H7 (cell line): ENCODE measurements around the gene TTYH2. TPM values are rescaled to one million over a fixed set of nuclear protein-coding genes. Genes with fewer than 3 reads are reported as not detected.
"Not testable (repeated sequence)": the region's sequence is repeated elsewhere in the genome, so short reads cannot be mapped to it uniquely, and the experiment has no call there.

Source experiments
- DNase-seq: peaks from one replicate; pipeline ENCODE4 v3.0.0; 2012
- H3K27me3 ChIP-seq: 2 replicates; pipeline ENCODE4 v1.6.0; 2011; ENCODE audit warnings: mild to moderate bottlenecking, low read length; ENCODE audit not compliant: control insufficient read depth, insufficient read depth
- H3K36me3 ChIP-seq: replicated peaks from 2 replicates; pipeline ENCODE4 v1.5.1; 2011; ENCODE audit warnings: low read length; ENCODE audit not compliant: control insufficient read depth, insufficient read depth
- H3K4me3 ChIP-seq: 2 replicates; pipeline ENCODE4 v1.5.1; 2011; ENCODE audit warnings: low read depth, mild to moderate bottlenecking, control low read depth, low read length, moderate library complexity; ENCODE audit not compliant: insufficient read depth
- total RNA-seq: library from RNA; depleted of rRNA; stranded (reverse); fragments of >200 nt; shearing (Covaris generic); gene quantifications from 2 replicates; pipeline ENCODE4 v1.2.3, GENCODE V29; 2014

Gene TTYH2
- total RNA-seq, 1 experiment from 2014 or later = 2.5 TPM

DNA sequence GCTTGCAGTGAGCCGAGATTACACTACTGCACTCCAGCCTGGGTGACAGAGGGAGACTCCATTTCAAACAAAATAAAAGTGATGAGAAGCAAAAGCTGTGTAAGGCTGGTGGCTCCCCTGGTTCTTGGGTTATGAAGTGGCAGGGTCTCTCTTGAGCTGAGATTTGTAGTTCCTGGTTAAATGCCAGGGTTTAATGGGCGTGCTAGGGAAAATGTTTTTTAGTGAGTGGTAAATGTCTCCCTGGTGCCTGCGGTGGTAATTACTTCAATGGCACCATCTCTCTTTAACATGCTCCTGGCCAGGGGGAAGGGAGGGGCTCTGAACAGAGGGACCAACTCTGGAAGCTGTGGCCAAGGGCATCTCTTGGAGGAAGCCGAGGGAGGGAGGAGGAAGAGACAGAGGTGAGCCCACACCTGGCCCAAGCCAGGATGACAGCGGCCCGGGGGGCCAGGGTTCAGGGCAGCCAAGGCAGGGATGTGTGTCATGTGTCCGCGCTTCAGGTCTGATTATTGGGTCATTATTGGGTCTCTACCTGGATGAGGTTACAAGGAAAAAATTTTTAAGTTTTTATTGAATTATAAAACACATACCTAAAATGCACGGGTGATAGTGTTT lies 27.7 kb upstream of the TTYH2 start:
- DNase-seq = peak; percentile 20
- no peaks in the 10 kb centered on the region for H3K36me3 ChIP-seq
- no peak overlapping the region for H3K4me3 ChIP-seq
- no peaks in the 10 kb centered on the region for H3K27me3 ChIP-seq

DNA sequence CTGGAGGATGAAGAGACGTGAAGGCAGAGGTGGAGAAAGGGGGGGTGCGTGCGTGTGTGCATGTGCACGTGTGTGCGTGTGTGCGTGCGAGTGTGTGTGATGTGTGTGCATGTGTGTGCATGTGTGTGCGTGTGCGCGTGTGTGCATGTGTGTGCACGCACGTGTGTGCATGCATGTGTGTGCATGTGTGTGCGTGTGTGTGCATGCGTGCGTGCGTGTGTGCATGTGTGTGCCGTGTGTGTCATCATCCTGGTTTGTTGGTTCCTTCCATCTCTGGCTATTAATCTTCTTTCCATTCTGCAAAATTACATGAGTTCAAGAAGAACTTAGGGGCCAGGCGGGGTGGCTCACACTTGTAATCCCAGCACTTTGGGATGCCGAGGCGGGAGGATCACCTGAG lies 26.9 kb upstream of the TTYH2 start:
- DNase-seq = no peak
- Histone ChIP-seq H3K36me3 (no peaks in the 10 kb centered on the region), H3K4me3 (no peak overlapping the region), H3K27me3 (no peaks in the 10 kb centered on the region)

DNA sequence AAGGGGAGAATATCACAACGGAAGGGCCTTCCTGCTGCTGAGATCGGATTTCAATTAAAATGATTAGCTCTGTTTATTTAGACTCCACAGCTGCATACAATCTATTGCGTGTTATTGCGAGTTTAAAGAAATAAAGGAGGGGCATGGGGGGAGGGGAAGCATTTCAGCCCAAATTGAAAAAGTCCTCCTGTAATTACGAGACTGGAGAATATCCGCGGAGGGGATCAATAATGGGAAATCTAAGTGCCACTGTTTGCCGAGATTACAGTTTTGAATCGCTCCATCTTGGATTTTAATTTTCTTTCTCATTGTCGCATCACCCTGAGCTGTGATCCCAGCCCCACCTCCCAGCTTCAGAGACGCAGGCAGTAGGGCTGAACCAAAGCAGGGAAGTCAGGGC lies 25.6 kb upstream of the TTYH2 start:
- Histone ChIP-seq H3K36me3 (no peaks in the 10 kb centered on the region), H3K4me3 (no peak overlapping the region), H3K27me3 (no peaks in the 10 kb centered on the region)
- DNase-seq = no peak

DNA sequence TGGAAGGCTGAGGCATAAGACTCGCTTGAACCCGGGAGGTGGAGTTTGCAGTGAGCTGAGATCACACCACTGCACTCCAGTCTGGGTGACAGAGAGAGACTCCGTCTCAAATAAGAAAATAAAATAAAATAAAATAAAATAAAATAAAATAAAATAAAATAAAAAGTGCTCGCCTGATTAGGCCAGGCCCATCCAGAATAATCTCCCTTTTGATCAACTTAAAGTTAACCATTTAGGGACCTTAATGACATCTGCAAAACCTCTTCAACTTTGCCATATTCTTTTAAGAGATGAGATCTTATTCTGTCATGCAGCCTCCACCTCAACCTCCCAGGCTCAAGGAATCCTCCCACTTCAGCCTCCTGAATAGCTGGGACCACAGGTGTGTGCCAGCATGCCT lies 24.7 kb upstream of the TTYH2 start:
- DNase-seq, H3K27me3 ChIP-seq: not testable (repeated sequence)

DNA sequence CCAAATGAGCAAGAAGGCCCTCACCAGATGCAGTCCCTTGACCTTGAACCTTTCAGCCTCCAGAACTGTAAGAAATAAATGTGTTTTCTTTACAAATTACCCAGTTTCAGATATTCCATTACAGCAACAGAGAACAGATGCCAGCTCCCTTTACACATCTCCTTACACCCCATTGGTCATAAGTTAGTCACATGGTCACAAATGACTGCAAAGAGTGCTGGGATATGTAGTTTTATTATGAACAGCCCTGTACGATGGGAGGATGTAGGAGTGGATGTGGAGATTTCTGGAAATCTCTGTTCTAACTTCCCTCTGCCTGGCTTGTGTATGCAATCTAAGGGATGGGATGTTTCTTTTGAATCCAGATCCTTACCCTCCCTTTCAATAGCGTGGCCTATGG lies 23.2 kb upstream of the TTYH2 start:
- Histone ChIP-seq H3K27me3 (no peaks in the 10 kb centered on the region), H3K4me3 (no peak overlapping the region), H3K36me3 (no peaks in the 10 kb centered on the region)
- peak; percentile 82 for DNase-seq

More for the DNA sequence above, 24.7 kb upstream of the TTYH2 start:
- not testable (repeated sequence) for H3K36me3 ChIP-seq, H3K4me3 ChIP-seq

DNA sequence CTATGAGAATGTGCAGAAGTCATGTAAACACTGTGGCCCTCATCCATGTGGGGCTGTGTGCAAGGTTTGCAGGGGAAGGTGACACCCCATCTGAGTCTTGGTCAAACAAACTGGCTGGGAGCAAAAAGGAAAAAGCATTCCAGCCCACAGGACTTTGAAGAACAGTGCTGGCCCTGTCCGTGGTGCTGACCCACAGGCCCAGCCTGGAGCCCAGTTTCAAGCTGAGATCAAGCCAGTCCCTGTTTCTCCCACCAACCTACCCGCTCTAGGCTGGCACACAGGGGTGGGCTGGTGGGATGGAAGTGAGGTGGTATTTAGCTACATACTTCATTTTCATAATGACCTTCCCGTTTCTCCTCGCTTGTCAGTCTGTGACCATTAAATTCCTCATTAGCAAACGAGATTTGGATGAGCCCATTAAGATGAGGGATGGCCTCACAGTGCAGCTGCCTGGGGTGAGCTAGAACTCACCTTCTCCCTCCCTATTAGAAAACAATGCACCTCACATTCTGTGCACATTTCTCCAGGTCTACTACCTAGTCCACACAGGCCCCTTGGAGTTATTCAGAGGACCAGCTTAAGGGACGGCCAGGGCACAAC lies 22.5 kb upstream of the TTYH2 start:
- H3K36me3 ChIP-seq = no peaks in the 10 kb centered on the region
- peak; percentile 66 for DNase-seq
- H3K27me3 ChIP-seq = no peaks in the 10 kb centered on the region
- H3K4me3 ChIP-seq = no peak overlapping the region

DNA sequence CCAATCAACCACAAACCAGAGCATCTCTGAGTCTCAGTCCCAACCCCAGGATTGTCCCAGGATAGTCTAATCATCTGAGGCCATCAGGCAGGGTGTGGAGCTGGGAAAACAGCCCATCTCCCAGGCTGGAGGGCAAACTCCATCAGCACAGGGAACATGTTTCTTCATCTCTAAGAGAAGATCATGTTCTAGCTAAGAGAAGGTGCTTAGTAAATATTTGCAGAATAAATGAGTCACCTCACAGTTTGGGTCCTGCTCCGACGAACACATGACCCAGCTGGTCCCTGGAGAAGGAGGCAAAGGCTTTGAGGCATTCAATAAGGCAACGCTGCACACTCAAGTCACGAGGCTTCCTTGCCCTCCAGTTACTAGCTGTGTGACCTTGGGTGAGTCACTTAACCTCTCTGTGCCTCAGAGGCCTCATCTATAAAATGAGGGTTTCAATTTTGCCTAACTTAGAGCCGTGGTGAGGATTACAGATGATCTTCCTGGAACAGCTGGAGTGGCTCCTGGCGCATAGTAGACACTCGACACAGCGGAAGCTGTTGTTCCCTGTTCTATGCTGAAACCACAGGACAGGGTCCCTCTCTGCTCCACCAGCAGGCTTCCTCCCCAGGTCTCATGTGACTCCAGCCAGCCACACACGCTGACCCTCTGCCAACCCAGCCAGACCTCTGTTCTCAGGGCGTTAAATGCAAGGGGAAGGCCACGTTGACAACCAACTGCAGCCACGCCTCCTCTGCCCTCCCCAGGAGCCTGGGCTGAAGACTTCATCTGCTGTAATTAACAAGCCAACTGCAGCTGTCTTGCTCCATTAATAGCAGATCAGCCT lies 20.2 kb upstream of the TTYH2 start:
- H3K27me3 ChIP-seq = no peaks in the 10 kb centered on the region; the same call in 1 of the 2 replicates
- no peaks in the 10 kb centered on the region for H3K36me3 ChIP-seq
- peak; percentile 24 for DNase-seq
- no peak overlapping the region for H3K4me3 ChIP-seq

DNA sequence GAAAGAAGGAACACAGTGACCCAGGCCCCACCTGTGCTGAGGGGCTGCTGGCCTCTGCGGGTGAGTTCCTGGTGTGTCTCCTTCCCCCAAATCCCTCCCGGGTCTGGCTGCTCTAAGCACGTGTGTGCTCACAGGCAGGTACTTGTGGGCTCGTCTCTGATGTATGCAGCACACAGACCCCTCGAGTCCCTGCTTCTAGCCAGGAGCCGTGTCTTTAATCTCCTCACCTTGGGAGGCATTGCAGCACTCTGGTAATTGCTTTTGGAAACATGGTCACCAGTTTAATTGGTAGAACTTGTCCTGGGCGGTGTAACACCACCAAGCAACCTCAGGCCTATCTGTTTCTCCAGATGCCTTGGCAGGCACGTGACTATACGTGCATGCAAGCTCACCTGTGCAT lies 18.7 kb upstream of the TTYH2 start:
- DNase-seq = peak; percentile 16
- Histone ChIP-seq H3K27me3 (no peaks in the 10 kb centered on the region; the same call in 1 of the 2 replicates), H3K4me3 (no peak overlapping the region), H3K36me3 (no peaks in the 10 kb centered on the region)

DNA sequence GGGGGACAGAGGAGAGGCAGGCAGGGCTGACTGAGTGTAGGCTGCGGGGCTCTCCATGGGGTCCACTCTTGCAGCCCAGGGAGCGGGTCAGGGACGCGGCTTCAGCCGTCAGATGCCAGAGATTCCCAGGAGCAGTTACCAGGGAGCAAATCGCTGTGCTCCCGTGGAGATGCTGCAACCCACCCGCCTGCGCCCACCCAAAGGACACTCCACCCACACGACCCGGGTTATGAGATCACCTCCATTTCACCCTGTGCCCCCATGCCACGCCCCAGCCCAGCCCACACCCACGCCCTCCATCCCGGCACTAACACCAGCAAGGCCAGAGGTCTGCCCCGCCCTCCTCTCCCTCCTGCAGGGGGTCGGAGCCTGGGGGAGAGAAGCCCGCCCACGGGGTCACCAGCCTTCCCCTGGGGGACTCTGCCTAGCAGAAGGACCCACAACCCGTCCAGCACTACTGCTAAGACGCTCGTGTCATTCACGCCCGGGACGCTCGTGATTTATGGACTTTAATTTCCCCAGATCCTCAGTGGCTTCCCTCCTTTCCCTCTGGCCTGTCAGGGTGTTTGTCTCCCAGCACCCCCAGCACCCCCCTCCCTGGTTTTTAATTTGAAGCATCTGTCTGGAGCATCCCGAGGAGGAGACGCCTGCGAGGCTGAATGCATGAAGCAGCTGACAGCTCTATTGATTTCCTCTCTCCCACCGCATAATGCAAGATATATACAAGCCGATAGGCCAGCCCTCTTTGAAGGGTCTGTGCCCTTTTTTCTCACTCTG lies 16.6 kb upstream of the TTYH2 start:
- H3K4me3 ChIP-seq = no peak overlapping the region
- DNase-seq = peak; percentile 55
- no peaks in the 10 kb centered on the region for H3K36me3 ChIP-seq
- peaks cover 13% of the 10 kb centered on the region for H3K27me3 ChIP-seq

DNA sequence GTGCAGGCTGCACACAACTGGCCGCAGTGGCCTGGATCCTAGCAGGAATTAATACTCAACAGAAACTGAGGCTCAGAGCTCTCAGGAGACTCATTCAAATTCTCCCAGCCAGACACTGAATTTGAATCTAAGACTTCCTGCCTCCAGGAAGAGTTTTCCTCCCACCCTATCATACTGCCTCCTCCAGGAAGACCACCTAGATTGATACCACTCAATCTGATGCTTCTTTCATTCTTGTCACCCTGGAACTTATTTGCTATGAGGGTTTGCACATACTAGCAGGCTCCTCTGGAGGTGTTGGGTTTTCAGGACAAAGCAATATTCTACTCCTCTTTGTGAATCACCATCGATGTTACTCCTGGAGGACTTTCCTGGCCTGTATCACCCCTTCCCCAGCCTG lies 15.6 kb upstream of the TTYH2 start:
- H3K36me3 ChIP-seq = no peaks in the 10 kb centered on the region
- no peak for DNase-seq
- no peak overlapping the region for H3K4me3 ChIP-seq
- peaks cover 14% of the 10 kb centered on the region for H3K27me3 ChIP-seq

DNA sequence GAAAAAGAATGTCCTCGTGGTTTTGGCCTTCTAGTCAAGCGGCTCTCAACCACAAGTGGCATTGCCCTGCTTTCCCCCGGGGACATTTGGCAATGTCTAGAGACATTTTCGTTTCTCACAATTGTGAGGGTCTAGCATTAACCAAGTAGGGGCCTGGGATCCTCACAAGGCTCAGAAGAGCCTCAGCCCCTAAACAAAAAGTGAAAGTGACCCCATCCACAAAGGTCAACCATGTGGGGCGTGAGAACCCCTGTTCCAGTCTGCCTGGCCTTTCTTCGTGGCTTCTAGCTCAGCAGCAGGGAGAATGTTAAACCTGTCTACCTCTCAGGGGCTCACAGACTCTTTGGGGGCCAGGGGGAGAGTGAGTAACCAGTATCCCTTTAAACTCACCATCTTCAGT lies 14.7 kb upstream of the TTYH2 start:
- peaks cover 14% of the 10 kb centered on the region for H3K27me3 ChIP-seq

DNA sequence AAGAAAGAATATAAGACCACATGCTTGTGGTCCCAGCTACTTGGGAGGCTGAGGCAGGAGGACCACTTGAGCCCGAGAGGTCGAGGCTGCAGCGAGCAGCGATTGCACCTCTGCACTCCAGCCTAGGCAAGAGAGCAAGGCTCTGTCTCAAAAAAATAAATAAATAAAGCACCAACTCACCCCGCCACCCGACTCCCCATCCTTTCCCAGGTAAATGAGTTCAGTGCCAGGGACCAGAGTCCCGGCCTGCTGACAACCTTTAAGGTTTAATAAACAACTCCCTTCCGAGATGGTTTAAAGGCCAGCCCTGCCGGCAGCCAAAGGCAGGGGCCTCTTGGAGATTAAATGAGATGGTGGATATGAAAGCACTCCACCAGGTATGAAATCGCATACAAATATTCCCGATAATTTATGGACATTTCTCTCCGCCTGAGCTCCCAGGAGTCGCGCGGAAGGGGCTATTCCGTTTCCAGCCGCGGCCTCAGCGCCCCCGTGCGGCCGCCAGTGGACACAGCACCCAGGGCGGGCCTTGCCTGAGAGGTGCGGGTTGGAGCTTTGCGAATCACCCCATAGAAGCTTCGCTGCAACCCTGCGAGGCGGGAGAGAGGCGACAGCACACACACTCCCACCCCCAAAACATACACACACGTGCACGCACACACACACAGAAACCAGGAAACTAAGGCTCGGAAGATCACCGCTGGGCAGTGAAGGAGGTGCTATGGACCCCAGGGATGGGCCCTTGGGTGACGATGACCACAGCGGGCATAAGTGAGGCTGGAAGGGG lies 13.9 kb upstream of the TTYH2 start:
- DNase-seq = peak; percentile 95
- H3K4me3 ChIP-seq = peak overlapping the region; percentile 29
- peaks cover 14% of the 10 kb centered on the region for H3K27me3 ChIP-seq

More for the DNA sequence above, 14.7 kb upstream of the TTYH2 start:
- Histone ChIP-seq H3K36me3 (no peaks in the 10 kb centered on the region), H3K4me3 (no peak overlapping the region)
- DNase-seq = no peak

DNA sequence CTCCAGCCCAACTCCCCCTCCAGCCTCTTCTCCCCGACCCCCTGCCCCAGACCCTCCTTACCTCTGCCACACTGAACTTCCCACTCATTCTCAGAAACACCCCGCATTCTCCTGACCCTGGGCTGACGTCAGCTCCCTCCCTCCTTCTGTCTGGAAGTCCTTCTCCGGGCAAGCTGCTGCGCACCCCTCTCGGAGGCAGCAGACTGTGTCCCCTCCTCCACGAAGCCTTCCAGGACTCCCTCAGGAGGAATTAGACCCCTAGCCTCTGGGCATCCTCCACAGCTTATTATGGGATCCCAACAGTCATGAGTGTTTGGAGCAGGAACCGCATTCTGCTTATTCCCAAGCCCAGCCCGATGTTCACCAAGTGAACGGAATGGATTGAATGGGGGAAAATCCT lies 13.3 kb upstream of the TTYH2 start:
- peaks cover 14% of the 10 kb centered on the region for H3K27me3 ChIP-seq
- peak overlapping the region; percentile 29 for H3K4me3 ChIP-seq
- DNase-seq = no peak
- H3K36me3 ChIP-seq = peaks cover under 1% of the 10 kb centered on the region

More for the DNA sequence above, 13.9 kb upstream of the TTYH2 start:
- H3K36me3 ChIP-seq = no peaks in the 10 kb centered on the region

DNA sequence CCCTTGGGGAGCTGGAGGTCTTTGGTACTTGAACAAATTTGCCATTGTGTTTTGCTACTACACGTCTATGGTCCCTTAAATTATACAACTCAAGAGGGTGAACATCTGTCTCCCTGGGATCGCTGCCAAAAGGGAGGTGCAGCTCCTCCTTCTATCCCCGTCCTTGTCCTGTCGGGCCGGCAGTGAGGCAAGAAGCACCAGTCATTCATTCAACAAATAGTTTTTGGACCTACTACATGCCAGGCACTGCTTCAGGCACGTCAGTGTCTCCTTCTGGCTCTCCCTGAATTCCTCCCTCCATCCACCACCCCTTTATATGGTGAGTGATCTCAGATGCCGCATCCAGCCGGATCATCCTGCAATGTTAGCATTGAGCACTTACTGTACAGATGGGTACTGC lies 12.1 kb upstream of the TTYH2 start:
- no peak for DNase-seq
- Histone ChIP-seq H3K36me3 (peaks cover 9% of the 10 kb centered on the region), H3K27me3 (peaks cover 14% of the 10 kb centered on the region), H3K4me3 (no peak overlapping the region)
